ENCODE results near the gene ZNF132.
"Not testable (repeated sequence)": the region's sequence is repeated elsewhere in the genome, so short reads cannot be mapped to it uniquely, and the experiment has no call there.

ZNF132 gene

GRCh38 chr19:58439576-58440554 lies at the start of gene ZNF132:
ZNF132 (minus strand) TSS chr19:58440153; CDS start chr19:58439821, 332 bp downstream.
- peak; percentile 99 for DNase-seq (ENCODE audit: low spot score)

DNA sequence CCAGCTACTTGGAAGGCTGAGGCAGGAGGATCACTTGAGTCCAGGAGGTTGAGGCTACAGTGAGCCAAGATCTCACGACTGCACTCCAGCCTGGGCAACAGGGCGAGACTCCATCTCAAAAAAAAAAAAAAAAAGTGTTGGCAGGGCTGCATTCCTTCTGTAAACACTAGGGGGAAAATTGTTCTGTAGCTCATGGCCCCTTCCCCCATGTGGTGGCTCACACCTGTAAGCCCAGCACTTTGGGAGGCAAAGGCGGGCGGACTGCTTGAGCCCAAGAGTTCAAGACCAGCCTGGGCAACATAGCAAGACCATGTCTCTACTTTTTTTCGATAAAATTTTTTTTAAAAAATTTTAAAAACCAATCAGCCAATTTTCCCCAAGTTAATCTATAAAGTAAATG lies 44.4 kb upstream of the ZNF132 start:
- DNase-seq (ENCODE audit: low spot score) = not testable (repeated sequence)

GRCh38 chr19:58483776-58484175 lies 43.8 kb upstream of the ZNF132 start:
- DNase-seq (ENCODE audit: low spot score) = no peak

GRCh38 chr19:58482372-58482771 lies 42.4 kb upstream of the ZNF132 start:
- no peak for DNase-seq (ENCODE audit: low spot score)

- DNase-seq (ENCODE audit: low spot score) = no peak
Observed at GRCh38 chr19:58480831-58481230, 40.9 kb upstream of the ZNF132 start.

DNA sequence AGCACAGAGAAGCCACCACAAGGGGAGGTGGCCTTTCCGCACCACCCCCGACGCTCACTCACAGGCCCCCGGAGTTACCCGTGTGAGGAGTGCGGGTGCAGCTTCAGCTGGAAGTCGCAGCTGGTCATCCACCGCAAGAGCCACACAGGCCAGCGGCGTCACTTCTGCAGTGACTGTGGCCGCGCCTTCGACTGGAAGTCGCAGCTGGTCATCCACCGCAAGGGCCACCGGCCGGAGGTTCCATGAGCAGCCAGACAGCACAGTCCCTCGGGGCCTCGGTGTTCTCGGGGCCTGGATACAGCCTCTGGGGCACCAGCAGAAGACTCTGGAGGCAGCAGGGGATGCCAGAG lies 40.5 kb upstream of the ZNF132 start:
- no peak for DNase-seq (ENCODE audit: low spot score)

- no peak for DNase-seq (ENCODE audit: low spot score)
Observed at GRCh38 chr19:58479736-58480480, 40.0 kb upstream of the ZNF132 start.

GRCh38 chr19:58479303-58479702 lies 39.4 kb upstream of the ZNF132 start:
- DNase-seq (ENCODE audit: low spot score) = no peak

DNA sequence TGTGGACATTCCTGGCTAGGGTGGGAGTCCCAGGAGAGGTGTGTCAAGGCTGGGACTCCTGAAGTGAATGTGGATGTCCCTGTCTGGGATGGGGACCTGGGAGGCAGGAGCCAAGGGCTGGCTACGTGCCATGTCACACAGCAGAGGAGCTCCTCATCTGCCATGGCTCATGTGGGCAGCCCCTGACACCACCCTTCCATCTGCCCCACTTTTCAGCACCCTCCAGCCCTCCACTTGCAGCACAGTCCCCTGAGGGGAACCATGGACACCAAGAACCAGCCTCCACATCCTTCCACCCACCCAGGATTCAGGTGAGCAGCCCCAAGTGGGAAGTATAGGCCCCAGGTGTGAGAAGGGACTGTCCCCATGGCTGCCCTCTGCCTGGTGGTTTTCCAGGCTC lies 37.9 kb upstream of the ZNF132 start:
- DNase-seq (ENCODE audit: low spot score) = no peak

DNA sequence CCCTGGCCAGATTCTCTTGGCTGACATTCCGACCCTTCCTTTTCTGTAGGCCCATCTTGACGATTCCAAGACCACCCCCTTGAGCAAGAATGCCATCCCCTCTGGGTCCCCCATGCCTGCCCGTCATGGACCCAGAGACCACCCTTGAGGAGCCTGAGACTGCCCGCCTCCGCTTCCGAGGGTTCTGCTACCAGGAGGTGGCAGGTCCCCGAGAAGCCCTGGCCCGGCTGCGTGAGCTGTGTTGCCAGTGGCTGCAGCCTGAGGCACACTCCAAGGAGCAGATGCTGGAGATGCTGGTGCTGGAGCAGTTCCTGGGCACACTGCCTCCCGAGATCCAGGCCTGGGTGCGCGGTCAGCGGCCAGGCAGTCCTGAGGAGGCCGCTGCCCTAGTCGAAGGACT lies 37.2 kb upstream of the ZNF132 start:
- no peak for DNase-seq (ENCODE audit: low spot score)

DNA sequence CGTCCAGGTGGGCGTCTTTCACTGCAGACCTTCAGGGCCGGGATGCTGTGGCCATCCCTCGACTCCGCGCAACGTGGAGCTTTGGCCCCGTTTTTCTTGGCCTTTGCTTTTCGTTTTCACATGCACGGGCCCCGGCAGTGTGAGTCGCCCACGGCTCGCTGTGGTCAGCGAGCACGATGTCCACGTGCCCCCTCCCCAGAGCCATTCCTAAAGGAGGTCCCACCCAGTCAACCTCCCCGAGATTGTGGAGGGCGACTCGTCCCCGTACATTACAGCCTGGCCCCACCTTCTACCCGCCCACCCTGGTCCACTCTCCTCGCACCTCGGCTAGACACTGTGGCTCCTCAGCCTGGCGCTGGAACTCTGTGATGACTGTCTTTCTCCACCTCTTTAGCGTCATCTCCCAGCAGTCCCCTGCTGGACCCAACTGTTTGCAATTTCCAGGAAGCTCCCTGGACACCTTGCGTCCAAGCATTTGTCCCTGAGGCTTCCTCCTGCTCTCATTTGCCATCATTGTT lies 36.6 kb upstream of the ZNF132 start:
- DNase-seq (ENCODE audit: low spot score) = peak; percentile 45

DNA sequence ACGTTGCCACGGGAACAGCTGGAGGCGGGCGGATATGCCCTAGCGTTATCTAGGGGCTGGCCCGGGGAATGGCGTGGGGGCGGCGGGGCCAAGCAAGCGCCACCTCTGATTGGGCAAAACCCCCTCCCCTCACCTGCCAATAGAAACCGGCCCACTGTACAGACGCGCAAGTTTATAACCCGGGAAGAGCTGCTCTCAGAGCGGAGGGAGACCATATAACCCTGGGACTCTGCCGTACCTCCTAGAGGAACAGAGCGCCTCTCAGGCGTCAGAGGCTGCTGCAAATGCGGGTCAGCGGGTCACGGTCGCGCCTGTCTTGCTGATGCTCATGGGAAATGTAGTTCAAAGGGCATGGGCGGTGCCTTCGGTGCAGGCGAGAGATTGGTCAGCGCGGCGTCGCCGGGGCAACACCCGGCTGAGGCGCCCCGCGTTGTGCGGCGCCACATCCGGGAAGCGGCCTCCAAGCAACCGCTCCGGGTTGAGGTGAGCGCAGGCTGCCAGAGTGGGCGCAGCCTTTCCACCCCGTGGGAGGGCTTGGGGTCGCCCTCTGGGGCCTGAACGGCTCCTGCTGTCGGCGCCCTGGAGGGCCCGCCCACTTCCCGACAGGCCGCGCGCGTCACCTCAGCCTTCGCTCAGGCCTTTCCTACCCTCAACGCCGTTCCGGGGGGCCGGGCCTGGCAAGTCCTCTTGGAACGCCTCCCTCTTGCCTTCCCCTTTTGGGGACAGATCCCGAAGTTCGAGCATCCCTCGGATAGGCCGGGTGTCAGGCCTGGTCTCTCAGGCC lies 36.0 kb upstream of the ZNF132 start, which contains the start of gene ZNF446:
TSS of gene ZNF446 (plus strand) at position 639 of the 784 bp plus-strand sequence. CDS start 867 bp downstream, outside the sequence.
- peak; percentile 96 for DNase-seq (ENCODE audit: low spot score)

DNA sequence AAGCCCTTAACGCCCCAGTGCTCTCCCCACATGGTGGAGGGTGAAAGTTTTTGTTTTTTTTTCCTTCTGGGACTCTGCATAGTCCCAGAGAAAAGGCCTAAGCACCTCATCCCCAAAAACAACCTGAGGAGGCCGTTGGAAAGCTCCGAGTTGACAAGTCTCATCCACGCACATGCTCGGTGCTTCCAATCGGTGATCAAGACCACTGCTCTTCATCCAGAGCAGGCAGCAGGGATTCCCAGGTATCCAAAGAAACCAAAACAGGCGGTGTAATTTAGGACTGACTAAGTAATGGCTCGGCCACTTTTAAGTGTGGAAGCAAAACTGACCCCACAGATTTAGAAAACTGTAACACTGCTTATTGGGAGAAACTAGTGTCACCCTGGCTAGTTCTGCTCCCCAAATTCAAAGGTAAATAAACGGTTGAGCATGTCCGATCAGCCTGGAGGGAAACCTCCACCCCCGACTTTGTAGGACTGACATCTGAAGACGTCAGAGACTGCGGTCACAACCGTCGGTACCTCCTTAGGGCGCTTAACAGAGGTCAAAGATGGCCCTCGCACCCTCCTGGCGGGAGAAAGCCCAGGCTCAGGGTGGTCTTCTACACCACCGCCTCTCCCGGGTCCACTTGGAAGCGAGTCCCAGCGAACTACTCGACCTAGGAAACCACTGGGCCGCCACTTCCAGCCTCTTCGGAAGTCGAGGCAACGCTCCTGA lies 35.2 kb upstream of the ZNF132 start:
- DNase-seq (ENCODE audit: low spot score) = no peak

DNA sequence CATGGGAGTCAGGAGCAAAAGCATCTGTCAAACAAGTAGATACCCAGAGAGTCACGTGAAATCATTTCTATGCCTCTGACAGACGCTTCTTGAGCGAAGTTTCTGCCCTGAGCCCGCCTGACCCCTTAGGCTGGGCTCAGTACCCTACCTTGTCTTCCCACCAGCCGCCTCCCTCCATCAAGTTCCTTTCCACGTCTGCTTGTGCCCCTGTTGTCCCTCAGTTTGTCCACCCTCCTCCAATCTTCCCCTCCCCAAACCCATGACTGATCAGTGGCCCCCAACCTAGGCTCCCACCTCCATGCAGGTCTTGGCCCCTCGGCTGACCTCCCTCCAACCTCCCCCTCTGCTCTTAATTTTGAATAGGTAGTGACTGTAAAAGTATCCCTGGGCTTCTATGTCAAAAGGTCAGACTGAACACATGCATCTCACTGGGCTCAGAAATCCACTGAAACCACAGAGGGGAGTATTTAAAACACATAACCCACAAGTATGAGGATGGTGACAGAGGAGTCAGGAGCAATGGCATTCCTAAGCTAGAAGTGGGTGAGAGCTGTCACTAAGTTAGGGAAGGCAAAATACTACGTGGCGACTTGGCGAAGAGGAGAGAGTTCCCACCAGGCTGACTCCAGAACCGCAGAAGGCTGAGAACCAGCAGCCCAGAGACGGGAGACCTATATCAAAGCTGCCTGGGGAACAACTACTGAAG lies 34.5 kb upstream of the ZNF132 start:
- DNase-seq (ENCODE audit: low spot score) = peak; percentile 57

GRCh38 chr19:58473775-58474174 lies 33.8 kb upstream of the ZNF132 start:
- DNase-seq (ENCODE audit: low spot score) = no peak

GRCh38 chr19:58471736-58472135 lies 31.8 kb upstream of the ZNF132 start:
- no peak for DNase-seq (ENCODE audit: low spot score)

- DNase-seq (ENCODE audit: low spot score) = not testable (repeated sequence)
Observed at GRCh38 chr19:58470837-58471543, 31.0 kb upstream of the ZNF132 start.

GRCh38 chr19:58469241-58470013 lies 29.5 kb upstream of the ZNF132 start:
- DNase-seq (ENCODE audit: low spot score) = no peak

- no peak for DNase-seq (ENCODE audit: low spot score)
Observed at GRCh38 chr19:58468216-58468839, 28.4 kb upstream of the ZNF132 start.

All from AG08395 (cell line).